ENCODE results near the gene NTN4. TPM values are rescaled to one million over a fixed set of nuclear protein-coding genes. Genes with fewer than 3 reads are reported as not detected.

The NTN4 gene
- total RNA-seq, 1 donor from 2014 or later, result 0.59 TPM

GRCh38 chr12:95731519-95731958, 59.0 kb downstream of the NTN4 start:
- no peak for TF ChIP-seq CTCF (IDR thresholded peaks at IDR 0.05; ENCODE audit: partially characterized antibody, unreplicated experiment)
- no peak overlapping the region for H3K27ac Mint-ChIP-seq (ENCODE audit: unreplicated experiment)
- no peaks in the 10 kb centered on the region for H3K36me3 Mint-ChIP-seq (ENCODE audit: unreplicated experiment)
- H3K9me3 Mint-ChIP-seq (ENCODE audit: unreplicated experiment), result no peaks in the 10 kb centered on the region
- no peaks in the 10 kb centered on the region for H3K27me3 Mint-ChIP-seq (ENCODE audit: unreplicated experiment)
- no peak for DNase-seq
- no peak overlapping the region for H3K4me3 Mint-ChIP-seq (ENCODE audit: unreplicated experiment)
- H3K4me1 Mint-ChIP-seq (ENCODE audit: low read depth, unreplicated experiment), result no peaks in the 10 kb centered on the region

- Mint-ChIP-seq H3K4me3 (ENCODE audit: unreplicated experiment) (no peak overlapping the region), H3K9me3 (ENCODE audit: unreplicated experiment) (no peaks in the 10 kb centered on the region), H3K4me1 (ENCODE audit: low read depth, unreplicated experiment) (no peaks in the 10 kb centered on the region), H3K27ac (ENCODE audit: unreplicated experiment) (no peak overlapping the region), H3K27me3 (ENCODE audit: unreplicated experiment) (no peaks in the 10 kb centered on the region), H3K36me3 (ENCODE audit: unreplicated experiment) (no peaks in the 10 kb centered on the region)
- TF ChIP-seq CTCF (IDR thresholded peaks at IDR 0.05; ENCODE audit: partially characterized antibody, unreplicated experiment), result no peak
- DNase-seq, result no peak
These were observed 60.1 kb downstream of the NTN4 start for GRCh38 chr12:95730457-95730856.

DNA sequence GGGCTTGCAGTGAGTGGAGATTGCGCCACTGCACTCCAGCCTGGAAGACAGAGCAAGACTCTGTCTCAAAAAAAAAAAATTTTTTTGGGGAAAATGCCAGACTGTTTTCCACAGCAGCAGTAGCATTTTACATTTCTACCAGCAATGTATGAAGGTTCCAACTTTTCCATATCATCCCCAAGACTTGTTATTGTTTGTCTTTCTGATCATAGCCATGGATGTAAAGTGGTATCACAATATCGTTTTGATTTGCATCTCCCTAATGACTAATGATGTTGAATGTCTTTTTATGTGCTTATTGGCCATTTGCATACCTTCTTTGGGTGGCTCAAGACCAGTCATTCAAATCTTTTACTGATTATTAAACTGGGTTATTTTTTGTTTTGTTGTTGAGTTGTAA, 63.7 kb downstream of the NTN4 start:
- H3K27ac Mint-ChIP-seq (ENCODE audit: unreplicated experiment), result no peak overlapping the region
- no peak for DNase-seq
- TF ChIP-seq CTCF (IDR thresholded peaks at IDR 0.05; ENCODE audit: partially characterized antibody, unreplicated experiment), result no peak
- no peaks in the 10 kb centered on the region for H3K9me3 Mint-ChIP-seq (ENCODE audit: unreplicated experiment)
- H3K36me3 Mint-ChIP-seq (ENCODE audit: unreplicated experiment), result no peaks in the 10 kb centered on the region
- no peak overlapping the region for H3K4me3 Mint-ChIP-seq (ENCODE audit: unreplicated experiment)
- no peaks in the 10 kb centered on the region for H3K4me1 Mint-ChIP-seq (ENCODE audit: low read depth, unreplicated experiment)
- no peaks in the 10 kb centered on the region for H3K27me3 Mint-ChIP-seq (ENCODE audit: unreplicated experiment)

DNA sequence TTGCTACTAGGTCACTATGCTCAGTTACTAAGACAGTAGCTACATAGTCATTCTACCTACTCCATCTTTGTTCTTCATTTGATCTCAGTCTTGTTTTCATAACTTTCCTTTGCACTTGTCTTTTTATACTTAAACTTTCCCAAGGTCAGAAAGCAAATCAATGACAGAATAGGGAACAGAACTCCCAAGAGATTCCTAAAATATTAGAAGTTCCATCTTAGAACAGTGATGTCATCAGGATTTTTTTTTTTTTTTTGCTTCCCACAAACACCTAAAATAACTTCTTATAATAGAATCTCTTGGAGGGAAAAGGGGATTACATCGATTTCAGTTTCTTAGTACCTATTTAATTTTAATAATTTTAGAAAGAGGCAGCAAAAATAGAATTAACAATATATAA, 65.8 kb downstream of the NTN4 start:
- no peak overlapping the region for H3K27ac Mint-ChIP-seq (ENCODE audit: unreplicated experiment)
- H3K9me3 Mint-ChIP-seq (ENCODE audit: unreplicated experiment), result no peaks in the 10 kb centered on the region
- no peaks in the 10 kb centered on the region for H3K36me3 Mint-ChIP-seq (ENCODE audit: unreplicated experiment)
- H3K4me3 Mint-ChIP-seq (ENCODE audit: unreplicated experiment), result no peak overlapping the region
- no peaks in the 10 kb centered on the region for H3K4me1 Mint-ChIP-seq (ENCODE audit: low read depth, unreplicated experiment)
- no peak for DNase-seq
- no peak for TF ChIP-seq CTCF (IDR thresholded peaks at IDR 0.05; ENCODE audit: partially characterized antibody, unreplicated experiment)
- H3K27me3 Mint-ChIP-seq (ENCODE audit: unreplicated experiment), result no peaks in the 10 kb centered on the region

- H3K4me3 Mint-ChIP-seq (ENCODE audit: unreplicated experiment), result no peak overlapping the region
- no peaks in the 10 kb centered on the region for H3K36me3 Mint-ChIP-seq (ENCODE audit: unreplicated experiment)
- DNase-seq, result no peak
- TF ChIP-seq CTCF (IDR thresholded peaks at IDR 0.05; ENCODE audit: partially characterized antibody, unreplicated experiment), result no peak
- no peaks in the 10 kb centered on the region for H3K27me3 Mint-ChIP-seq (ENCODE audit: unreplicated experiment)
- H3K9me3 Mint-ChIP-seq (ENCODE audit: unreplicated experiment), result no peaks in the 10 kb centered on the region
- no peaks in the 10 kb centered on the region for H3K4me1 Mint-ChIP-seq (ENCODE audit: low read depth, unreplicated experiment)
- no peak overlapping the region for H3K27ac Mint-ChIP-seq (ENCODE audit: unreplicated experiment)
These were observed 66.7 kb downstream of the NTN4 start for GRCh38 chr12:95723693-95724384.

All from glutamatergic neuron (in vitro differentiated cells).